Subcutaneous adipose tissue (tissue), 4 donors: ENCODE data around the gene CUL7. TPM values are rescaled to one million over a fixed set of nuclear protein-coding genes. Genes with fewer than 3 reads are reported as not detected.

Experiments used
- total RNA-seq, 4 donors: library from RNA; depleted of rRNA; stranded (reverse); fragments of >200 nt; gene quantifications; one replicate each; pipeline ENCODE4 v1.1.0, GENCODE V29; 2016
- TF ChIP-seq, protein P1 (sequence below): fragments of 450-650 bp; IDR thresholded peaks from one replicate; pipeline ENCODE4 v1.5.1; 2016; ENCODE audit warnings: low read depth, mild to moderate bottlenecking, control low read depth, antibody characterized with exemption, moderate library complexity

CUL7 gene
- total RNA-seq, 4 donors from 2014 or later = 7.2 to 25.6 (median 14.5) TPM

DNA sequence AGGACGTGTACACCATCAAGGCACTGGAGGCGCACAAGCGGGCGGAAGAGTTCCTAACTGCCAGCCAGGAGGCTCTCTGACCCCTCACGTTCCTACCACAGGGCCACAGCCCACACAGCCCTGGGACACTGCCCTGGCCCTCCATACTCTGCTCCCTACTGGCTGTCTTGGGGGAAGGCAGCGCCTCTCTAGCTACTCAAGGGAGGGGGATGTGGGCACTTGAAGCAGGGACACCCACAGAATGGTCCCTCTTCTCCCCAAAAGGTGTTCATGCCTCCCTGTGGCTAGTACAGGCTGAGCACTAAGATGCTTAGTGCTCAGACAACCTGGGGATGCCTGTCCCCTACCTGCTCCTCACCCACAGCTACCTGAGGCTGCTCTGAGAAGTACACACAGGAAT is 42.4 kb downstream of the CUL7 start:
- TF ChIP-seq, protein P1, sequence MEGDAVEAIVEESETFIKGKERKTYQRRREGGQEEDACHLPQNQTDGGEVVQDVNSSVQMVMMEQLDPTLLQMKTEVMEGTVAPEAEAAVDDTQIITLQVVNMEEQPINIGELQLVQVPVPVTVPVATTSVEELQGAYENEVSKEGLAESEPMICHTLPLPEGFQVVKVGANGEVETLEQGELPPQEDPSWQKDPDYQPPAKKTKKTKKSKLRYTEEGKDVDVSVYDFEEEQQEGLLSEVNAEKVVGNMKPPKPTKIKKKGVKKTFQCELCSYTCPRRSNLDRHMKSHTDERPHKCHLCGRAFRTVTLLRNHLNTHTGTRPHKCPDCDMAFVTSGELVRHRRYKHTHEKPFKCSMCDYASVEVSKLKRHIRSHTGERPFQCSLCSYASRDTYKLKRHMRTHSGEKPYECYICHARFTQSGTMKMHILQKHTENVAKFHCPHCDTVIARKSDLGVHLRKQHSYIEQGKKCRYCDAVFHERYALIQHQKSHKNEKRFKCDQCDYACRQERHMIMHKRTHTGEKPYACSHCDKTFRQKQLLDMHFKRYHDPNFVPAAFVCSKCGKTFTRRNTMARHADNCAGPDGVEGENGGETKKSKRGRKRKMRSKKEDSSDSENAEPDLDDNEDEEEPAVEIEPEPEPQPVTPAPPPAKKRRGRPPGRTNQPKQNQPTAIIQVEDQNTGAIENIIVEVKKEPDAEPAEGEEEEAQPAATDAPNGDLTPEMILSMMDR = no peak

DNA sequence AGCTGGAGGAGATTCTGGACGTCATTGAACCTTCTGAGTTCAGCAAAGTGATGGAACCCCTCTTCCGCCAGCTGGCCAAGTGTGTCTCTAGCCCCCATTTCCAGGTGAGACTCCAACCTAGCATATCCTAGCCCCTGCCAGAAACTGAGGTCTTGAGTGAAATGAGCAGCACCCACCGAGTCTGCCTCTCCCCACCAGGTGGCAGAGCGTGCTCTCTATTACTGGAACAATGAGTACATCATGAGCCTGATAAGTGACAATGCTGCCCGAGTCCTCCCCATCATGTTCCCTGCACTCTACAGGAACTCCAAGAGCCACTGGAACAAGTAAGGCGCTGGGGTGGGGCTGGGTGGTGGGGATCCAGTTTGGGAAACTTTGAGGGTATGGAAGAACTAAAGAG is 44.5 kb downstream of the CUL7 start:
- TF ChIP-seq, protein P1 = no peak

DNA sequence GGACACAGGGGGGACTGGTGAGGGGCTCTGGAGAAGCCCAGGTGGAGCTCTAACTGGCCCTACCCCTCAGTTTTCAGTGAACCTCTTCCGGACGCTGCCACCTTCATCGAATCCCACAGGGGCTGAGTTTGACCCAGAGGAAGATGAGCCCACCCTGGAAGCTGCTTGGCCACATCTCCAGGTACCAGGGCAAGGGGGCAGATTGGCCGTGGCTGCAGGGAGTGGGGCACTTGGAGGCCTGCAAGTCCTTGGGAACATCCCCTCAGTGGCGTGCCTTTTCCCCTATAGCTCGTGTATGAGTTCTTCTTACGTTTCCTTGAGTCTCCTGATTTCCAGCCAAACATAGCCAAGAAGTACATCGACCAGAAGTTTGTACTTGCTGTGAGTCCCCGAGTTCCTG is 46.5 kb downstream of the CUL7 start:
- TF ChIP-seq, protein P1 = no peak

DNA sequence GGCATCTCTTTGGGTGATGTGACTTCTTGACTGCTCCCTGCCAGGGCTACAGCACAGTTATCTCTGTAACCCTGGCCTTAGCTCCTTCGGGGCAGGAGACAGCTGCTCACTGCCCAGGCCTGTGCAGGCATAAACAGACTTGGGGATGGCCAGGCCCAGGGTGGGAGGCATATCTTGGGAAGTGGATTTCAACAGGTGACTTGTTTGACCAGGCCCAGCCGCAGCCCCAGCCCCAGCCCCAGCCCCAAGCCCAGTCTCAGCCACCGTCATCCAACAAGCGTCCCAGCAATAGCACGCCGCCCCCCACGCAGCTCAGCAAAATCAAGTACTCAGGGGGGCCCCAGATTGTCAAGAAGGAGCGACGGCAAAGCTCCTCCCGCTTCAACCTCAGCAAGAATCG is 47.4 kb downstream of the CUL7 start:
- TF ChIP-seq, protein P1 = no peak

- TF ChIP-seq, protein P1 = no peak
Observed at GRCh38 chr6:43005844-43006243, 47.8 kb downstream of the CUL7 start.

GRCh38 chr6:43001843-43002242 is 51.8 kb downstream of the CUL7 start:
- TF ChIP-seq, protein P1 = no peak

DNA sequence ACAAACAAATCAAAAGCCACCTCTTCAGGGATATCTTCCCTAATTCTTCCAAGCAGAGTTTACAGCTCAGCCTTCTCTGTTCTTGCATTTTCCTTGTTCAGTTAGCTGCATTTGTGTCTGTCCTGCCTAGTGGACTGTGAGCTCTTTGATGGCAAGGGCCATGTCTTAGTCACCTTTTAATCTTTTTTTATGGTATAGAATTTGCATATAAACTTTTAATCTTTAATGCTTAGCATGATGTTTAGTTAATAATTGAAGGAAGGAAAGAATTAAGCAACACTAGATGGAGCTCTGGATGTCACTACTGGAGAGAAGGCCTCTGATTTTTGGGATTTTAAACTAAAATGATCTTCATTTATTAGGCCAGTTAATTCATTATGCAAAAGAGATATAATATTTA is 57.1 kb downstream of the CUL7 start:
- TF ChIP-seq, protein P1 = no peak
